ENCODE measurements around the gene DNAJB4.
"Not testable (repeated sequence)": the region's sequence is repeated elsewhere in the genome, so short reads cannot be mapped to it uniquely, and the experiment has no call there.

Gene DNAJB4

DNA sequence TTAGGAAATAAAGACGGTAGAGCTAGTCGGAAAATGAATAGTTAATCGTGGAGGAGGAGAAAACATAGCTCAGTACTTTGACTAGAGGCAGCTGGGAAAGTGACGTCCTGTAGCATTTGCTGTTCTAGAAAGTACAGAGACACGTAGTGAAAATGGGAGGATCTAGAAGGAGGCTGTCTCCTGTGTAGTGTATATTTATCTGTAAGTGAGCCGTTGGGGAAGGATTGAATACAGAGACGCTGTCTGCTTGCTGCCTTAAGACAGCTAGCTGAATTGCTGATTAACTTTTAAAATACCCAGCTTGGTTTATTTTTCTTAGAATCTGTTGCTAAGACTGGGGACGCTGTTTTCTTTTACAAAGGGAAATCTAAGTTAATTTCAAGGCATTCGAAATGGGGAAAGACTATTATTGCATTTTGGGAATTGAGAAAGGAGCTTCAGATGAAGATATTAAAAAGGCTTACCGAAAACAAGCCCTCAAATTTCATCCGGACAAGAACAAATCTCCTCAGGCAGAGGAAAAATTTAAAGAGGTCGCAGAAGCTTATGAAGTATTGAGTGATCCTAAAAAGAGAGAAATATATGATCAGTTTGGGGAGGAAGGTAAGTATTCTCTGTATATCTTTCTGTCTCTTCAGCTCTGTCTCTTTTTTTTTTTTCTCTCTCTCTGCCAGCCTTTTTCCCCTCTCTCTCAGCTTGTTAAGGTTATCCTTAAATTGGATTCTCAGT is at the start of gene DNAJB4:
DNAJB4 (plus strand) TSS at position 221 of the 729 bp plus-strand sequence; CDS start at position 393, 172 bp downstream.
- peak in 1 of 2 donors; percentile 53 for DNase-seq (ENCODE audit: low read depth in 2 of 2)

DNA sequence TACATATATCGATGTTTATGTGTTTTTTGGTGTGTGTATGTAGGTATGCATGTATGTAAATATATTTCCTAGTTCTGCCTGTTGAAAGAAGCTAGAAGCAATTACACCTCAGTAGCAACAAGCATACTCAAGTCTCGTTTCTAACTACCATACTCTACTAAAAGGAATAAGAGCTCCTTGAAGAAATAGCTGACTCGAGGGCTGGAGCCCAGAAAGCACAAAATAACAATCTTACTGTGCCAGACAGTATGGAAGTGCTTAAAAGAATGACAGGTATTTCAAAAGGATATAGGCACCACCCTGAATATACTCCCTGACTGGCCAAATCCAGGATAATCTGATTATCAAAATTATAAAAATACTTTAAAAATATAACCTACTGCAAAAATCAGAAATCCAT is 49.0 kb upstream of the DNAJB4 start:
- no peak for DNase-seq (ENCODE audit: low read depth in 2 of 2)

DNA sequence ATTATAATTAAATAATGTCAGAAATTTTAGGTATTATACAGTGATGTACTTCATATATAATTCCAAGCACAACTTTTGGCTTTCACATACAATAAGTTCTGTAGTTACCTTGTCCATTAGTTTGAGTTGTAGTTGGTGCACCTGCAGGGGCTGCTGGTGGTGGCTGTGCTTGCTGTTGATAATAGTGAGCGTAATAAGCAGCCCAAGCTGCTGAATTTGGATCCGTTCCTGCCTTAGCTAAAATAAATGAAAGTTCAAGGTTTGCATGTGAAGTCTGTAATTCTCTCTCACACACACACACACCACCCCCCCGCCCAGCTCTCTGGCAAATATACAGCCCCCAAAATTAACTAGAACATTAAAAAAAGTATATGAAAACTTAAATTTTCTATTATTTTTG is 48.3 kb upstream of the DNAJB4 start:
- DNase-seq (ENCODE audit: low read depth in 2 of 2) = no peak

DNA sequence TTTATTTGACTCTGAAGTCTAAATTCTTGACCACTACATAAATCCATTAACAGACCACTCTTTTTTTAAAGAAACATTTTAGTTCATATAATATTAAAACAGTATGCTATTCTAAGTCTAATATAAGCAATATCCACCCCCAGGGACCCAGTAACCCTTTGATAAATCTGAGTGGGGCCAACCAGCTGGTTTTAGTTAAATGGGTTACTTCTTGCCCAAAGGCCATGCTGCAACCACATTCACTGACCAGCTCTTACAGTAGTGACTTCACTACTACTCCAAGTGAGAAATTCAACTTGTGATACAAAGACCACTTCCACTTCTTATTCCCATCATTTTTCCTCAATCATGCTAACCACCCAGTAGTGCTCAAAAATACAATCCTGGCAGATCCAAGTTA is 46.3 kb upstream of the DNAJB4 start:
- no peak for DNase-seq (ENCODE audit: low read depth in 2 of 2)

DNA sequence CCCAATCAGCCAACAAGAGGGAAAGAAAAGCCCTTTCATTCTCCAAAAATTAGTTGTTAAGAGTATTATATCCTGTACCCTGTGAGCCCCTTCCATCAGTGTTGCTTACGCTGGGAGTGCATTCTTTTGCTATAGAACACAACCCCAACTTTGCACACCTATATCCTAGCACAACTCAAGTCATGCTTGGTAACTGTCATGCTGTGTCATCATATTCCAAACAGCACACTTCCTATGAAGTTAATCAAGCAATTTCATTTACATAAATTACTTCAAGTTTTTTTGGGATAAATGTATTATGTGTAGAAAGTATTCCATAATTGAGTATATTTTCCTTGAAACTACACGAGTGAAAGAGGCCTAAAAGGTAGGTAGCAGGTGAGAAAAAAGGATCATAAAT is 45.9 kb upstream of the DNAJB4 start:
- DNase-seq (ENCODE audit: low read depth in 2 of 2) = no peak

DNA sequence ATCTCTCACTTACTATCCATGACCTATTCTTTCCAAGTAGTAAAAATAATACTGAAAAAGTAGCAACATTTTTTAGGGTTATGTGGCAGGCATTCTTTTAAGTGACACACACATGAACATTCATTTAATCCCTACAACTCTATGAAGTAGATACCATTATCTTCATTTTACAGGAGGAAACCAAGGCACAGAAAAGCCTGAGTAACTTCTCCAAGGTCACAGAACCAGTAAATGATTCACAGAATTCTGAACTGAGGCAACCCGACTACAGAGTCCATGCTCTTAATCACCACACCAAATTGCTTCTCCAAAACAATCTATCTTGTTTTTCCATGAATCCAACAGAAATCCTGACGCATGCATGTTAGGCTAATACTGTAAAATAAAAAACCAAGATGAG is 43.3 kb upstream of the DNAJB4 start:
- DNase-seq (ENCODE audit: low read depth in 2 of 2) = no peak

DNA sequence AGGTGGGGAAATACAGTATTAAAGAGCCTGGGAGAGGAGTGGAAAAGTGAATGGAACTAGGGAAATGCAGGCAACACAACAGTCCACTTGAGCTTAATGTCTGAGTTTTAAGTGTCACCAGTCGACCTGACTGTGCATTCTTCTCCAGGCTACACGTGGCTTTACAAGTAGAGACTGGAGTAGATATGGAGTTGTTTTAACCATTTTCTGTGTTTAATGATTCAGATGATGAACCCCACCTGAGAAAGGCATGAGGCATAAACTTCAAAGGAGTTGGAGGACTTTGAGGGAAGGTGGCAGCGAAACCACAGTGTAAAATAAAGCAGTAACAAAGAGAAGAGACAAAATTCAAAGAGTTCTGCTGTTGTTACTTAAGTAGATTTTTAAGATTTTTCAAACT is 38.4 kb upstream of the DNAJB4 start:
- DNase-seq (ENCODE audit: low read depth in 2 of 2) = no peak

DNA sequence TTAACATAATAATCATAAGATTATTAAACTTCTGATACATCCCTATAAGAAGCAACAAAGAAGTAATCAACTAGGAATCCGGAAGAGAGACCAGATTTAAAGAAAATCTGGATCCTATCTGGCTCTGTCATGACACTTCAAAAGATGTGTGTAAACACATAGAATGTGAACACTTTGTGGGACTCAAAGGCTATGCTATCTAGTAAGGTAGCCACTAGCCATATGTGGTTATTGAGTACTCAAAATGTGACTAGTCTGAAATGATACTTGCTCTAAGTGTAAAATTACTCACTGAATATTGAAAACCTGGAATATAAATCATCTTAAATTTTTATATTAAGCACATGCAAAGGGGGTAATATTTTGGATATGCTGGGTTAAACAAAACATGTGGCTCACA is 34.5 kb upstream of the DNAJB4 start:
- DNase-seq (ENCODE audit: low read depth in 2 of 2) = no peak

DNA sequence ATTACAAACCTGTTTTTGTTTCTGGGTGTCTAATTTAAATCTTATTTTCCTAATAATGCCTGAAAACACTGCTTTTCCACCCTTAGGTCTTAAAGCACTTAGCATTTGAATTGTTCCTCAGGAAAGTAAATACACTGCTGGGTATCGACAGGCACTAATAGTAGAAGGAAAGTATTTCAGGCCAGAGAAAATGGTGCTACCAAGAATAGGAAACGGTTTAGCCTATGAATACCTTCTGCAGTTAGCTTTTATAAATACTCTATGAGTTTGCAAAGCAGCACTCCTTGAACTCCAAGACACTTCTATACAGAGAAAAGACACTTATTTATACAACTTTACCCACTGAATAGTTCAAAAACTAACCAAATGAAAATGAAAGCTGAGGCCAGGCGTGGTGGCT is 32.7 kb upstream of the DNAJB4 start:
- DNase-seq (ENCODE audit: low read depth in 2 of 2) = no peak

DNA sequence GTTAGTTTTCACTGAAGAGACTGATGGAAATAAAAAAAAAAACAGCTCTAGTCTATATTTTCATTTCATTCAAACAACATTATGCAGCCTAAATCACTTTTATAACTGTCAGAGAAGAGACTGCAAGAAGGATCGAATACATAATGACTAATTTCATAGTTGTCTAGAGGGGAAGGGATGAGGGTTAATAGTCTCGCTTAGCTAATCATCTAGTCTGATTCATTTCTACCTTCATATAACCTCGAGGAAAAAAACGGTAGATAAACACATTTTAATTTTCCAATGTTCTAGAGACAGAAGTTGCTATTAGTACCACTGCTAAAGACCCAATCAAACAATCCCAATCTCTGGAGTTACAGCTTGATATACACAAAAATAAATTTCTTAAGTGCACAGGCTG is 29.4 kb upstream of the DNAJB4 start:
- no peak for DNase-seq (ENCODE audit: low read depth in 2 of 2)

DNA sequence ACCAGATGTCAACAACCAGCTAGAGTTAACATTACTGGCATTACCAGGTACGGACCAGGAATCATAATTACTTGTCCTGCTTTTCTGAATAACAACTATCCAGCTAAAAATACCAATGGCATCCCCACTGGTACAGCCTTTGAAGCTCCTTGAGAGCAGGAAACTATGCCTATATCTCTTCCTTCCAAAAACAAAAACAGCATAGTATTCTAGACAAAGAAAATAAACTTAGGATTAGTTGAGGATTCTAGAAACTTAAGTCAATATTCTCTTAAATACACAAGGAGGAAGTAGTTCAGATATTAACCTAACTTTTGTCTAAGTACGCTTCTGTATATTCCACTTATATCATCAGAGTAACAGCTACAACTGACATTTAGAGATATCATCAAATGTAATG is 28.8 kb upstream of the DNAJB4 start:
- no peak for DNase-seq (ENCODE audit: low read depth in 2 of 2)

DNA sequence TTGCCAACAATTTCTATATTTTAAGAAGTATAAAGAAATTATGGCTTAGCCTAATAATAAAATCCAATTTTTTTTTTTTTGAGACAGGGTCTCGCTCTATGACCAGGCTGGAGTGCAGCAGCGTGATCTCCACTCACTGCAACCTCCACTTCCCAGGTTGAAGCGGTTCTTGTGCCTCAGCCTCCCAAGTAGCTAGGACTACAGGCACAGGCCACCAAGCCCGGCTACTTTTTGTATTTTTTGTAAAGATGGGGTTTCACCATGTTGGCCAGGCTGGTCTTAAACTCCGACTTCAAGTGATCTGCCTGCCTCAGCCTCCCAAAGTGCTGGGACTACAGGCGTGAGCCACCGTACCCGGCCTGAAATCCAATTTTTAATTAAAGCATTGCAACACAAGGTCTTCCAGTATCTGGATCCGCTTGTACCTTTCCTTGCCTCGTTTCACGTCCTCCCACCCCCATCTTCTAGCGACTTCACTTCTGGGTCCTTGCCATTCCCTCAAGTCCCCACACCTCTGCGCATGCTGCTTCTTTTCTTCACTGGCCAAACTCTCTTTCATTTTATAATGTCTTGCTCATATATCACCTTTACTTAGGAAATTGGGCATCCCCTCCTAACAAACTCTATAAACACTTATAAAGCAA is 28.2 kb upstream of the DNAJB4 start:
- no peak for DNase-seq (ENCODE audit: low read depth in 2 of 2)

DNA sequence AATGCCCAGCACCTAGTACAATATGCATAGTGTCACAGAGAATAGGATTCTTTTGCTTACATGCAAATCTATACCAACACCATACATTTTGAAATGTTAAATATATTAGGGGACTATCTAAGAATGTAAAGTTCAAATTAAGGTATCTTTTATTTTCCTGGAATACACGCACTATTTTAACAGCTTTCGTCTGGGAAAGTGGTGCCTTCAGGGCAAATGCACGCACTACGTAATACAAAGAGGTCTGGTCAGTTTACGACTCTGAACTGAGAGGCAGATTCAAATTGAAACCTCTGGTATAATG is 26.8 kb upstream of the DNAJB4 start:
- no peak for DNase-seq (ENCODE audit: low read depth in 2 of 2)

DNA sequence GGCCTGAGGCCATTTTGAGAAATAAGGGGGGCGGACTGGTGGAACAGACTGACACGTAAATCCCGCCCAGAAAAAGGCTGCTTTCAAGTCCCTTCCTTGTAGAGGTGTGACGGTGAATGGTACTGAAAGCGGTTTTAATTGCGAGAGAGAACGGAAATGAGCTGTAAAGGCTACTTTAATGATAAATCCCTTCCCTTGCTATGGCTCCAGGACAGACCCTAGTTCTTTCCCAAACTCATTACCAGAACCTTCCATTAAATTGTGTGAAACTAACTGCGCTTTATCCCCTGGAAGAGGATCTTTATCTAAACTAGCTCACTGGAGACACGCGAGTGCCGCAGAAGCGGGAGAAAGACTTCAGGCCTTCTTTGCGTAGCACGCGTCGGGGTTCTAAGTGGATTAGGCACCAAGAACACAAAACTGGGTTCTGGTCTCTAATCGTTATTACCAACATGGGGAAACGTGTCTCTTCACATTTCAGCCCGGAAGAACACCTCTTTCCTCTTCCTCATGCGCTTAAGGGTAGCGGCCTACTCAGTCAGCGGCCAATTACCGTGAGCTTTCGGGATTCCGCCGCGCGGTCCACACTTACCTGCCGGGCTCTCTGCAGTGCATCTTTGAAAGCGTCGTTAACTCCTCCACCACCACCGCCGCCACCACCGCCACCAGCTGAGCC is 26.3 kb upstream of the DNAJB4 start:
- peak; percentile 41 to 68 for DNase-seq (ENCODE audit: low read depth in 2 of 2)

DNA sequence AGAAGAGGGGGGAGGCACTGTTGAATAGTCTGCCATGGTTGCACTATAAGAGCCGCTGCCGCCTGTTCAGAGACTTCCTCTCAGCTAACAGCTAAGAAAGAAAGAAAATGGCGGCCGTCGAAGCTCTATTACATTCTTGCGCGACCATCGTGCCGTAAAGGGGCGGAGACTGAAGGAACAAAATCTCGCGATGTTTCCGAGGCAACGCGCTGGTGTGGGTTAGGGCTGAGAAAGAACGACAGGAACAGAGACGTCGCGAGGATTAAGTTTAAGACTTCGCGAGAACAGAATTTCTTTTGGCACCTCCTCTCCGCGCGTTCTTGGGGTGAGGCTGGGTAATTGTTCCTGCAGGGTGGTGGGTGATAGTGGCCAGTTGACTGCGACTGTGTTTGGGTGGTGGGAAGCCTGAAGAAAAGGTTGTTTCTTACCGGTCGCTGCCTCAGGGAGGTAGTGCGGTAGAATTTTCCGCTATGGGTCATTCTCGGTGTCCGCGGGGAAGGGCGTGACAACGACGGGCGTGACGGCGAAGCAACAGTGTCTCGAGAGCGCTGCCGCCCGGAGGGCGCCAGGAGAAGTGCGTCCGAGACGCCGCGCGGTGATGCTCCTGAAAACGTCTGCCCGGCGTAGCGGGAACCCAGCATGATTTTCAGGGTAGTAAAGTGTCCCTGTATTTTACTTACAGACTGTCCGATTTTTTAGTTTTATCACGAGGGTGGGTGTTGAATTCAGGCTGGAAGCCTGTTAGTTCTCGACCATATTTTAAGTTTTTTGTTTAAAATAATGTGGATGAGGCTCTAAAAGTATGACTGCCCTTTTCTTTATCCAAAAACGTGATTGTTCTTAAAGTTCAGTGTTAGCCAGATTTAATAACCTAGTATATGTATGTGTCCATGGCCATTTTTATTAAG is 25.5 kb upstream of the DNAJB4 start, which contains the start of gene FUBP1:
FUBP1 (minus strand) TSS at position 104 of the 908 bp plus-strand sequence; CDS start at position 36, 68 bp downstream.
- peak; percentile 92 to 95 for DNase-seq (ENCODE audit: low read depth in 2 of 2)

DNA sequence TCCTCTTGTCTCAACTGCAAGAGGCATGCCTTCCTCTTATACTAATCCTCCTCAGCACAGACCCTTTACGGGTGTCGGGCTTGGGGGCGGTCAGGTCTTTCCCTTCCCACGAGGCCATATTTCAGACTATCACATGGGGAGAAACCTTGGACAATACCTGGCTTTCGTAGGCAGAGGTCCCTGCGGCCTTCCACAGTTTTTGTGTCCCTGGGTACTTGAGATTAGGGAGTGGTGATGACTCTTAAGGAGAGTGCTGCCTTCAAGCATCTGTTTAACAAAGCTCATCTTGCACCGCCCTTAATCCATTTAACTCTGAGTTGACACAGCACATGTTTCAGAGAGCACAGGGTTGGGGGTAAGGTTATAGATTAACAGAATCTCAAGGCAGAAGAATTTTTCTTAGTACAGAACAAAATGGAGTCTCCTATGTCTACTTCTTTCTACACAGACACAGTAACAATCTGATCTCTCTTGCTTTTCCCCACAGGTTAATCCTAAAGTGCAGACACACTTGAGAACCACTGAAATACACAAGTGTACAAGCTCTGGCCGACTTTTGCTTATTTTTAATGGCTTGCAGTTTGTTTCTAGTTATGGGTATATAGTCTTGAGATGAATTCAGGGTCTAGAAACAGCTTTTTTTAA is 21.3 kb upstream of the DNAJB4 start:
- DNase-seq (ENCODE audit: low read depth in 2 of 2) = not testable (repeated sequence)

DNA sequence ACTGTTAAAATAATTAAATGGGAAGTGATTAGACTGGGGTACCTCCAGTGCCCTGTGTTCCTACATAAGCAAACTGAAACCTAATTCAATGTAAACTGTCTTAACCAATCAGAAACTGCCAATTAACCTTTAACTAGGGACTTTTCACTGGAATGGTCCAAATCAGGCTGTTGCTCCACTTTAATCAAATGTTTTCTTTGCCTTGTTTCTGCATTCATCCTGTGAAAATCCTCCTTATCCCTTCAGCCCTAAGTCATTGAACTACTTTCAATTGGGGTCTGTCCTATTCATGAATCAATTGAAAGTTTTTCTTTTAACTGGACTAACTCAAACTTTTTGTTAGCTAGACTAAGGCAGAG is 20.8 kb upstream of the DNAJB4 start:
- DNase-seq (ENCODE audit: low read depth in 2 of 2) = no peak

DNA sequence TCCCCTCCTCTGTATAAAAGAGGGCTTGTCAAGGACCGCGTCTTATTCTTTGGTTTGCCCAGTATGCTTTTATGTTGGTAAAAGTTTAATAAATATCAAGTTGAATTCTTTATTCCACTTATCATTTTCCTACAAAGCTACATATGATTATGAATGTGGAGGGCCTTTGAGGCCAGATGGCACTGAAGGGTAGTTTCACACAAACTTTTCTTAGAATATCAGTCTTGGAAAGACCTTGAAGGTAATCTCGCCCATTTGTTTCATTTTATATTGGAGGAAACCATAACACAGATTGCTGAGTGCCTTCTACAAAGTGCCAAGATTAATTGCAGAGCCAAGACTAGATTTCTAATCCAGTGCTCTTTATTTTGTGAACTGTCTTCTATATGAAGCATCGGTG is 20.1 kb upstream of the DNAJB4 start:
- no peak for DNase-seq (ENCODE audit: low read depth in 2 of 2)

DNA sequence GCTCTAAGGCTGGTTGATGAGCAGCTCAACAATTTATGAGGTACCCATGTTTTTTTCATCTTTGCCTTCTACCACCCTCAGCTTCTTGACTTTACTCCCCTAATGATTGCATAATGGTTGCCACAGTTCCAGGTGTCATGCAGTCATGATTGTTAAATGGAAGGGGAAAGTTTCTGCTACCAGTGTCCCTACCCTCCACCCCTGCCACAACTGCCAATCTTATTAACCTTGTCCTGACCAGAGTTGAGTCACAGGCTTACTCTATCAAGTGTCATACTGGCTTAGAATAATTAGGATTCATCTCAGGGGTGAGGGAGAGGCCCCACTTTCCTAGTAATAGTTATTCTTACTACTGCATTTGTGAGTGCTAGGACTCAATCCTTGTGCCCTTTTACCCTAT is 17.9 kb upstream of the DNAJB4 start:
- no peak for DNase-seq (ENCODE audit: low read depth in 2 of 2)

DNA sequence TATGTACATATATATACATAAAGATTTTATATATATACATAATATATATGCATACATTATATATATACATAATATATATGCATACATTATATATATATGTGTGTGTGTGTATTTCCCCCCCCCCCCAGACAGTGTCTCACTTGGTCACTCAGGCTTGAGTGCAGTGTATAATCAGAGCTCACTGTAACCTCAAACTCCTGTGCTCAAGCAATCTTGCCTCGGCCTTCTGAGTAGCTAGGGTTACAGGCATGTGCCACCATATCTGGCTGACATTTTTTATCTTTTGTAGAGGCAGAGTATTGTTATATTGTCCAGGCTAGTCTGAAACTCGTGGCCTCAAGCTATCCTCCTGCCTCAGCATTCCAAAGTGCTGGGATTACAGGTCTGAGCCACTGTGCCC is 16.8 kb upstream of the DNAJB4 start:
- no peak for DNase-seq (ENCODE audit: low read depth in 2 of 2)

DNA sequence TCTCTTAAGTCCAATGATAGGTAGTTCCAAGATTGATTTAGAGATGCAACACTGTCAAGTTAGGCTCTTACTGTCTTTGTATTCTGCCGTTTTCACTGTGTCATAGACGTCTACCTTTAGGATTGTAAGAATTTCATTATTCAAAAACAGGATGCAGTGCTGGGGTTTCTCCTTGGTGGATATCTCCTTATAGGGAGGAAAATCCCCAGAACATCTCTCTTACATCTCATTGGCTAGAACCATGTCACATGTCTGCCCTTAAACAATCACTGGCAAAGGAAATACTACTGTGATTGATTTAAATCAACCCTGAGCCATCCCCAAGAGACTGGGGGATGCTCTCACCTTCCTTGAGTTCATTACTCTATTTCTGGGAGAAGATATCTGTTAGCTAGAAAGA is 15.0 kb upstream of the DNAJB4 start:
- DNase-seq (ENCODE audit: low read depth in 2 of 2) = no peak

Data from activated CD8-positive, alpha-beta memory T cell treated with anti-CD3 and anti-CD28 coated beads for 4 hours (primary cell).